NT2/D1 (cell line): ENCODE measurements around the gene KAT14.

ENCODE experiments used
- SUZ12 ChIP-seq: IDR thresholded peaks from 2 replicates; pipeline ENCODE4 v1.6.1; 2011; ENCODE audit not compliant: insufficient read length, insufficient read depth; ENCODE audit errors: extremely low read depth
- ZNF274 ChIP-seq: IDR thresholded peaks from 2 replicates; pipeline ENCODE4 v1.6.1; 2011; ENCODE audit warnings: mild to moderate bottlenecking, low read depth, low read length

GRCh38 chr20:18091623-18092022 is 46.0 kb upstream of the KAT14 start:
- TF ChIP-seq SUZ12, result no peak
- TF ChIP-seq ZNF274, result no peak
